ENCODE data around the gene FGGY.
"Not testable (repeated sequence)": the region's sequence is repeated elsewhere in the genome, so short reads cannot be mapped to it uniquely, and the experiment has no call there.

FGGY gene

DNA sequence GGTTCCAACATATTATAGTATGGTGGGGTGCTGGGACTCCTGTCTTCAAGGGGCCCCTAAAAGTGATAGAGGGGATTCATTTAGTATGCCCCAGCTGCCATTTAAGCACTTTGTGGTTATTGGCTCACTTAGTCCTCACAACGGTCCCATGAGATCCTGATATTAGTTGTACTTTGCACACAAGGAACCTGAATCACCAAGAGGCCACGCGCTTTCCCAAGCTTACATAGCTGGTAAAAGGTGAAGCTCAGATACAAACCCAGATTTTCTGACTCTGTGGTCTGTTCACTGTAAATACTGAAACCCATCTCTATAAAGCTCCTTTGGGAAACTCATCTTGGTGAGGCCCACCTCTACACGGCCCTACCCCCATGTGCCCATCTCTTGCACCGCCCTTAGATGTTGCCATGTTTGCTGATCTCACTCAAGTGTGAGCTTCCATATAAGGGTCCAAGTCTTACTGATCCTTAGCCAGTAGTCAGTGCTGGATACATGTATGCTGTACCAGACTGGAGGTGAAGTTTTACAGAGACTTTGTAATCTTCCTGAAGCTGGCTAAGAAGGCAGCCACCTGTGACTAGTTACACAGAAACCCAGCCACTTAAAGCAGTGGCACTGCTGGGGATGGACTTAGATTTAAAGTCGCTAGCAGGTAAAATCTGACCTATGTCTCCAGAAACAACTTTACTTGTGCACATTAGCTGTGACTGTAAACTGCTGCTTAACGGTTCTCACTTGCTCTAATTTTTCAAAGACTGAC, 393.5 kb downstream of the FGGY start:
- no peak for FAIRE-seq

DNA sequence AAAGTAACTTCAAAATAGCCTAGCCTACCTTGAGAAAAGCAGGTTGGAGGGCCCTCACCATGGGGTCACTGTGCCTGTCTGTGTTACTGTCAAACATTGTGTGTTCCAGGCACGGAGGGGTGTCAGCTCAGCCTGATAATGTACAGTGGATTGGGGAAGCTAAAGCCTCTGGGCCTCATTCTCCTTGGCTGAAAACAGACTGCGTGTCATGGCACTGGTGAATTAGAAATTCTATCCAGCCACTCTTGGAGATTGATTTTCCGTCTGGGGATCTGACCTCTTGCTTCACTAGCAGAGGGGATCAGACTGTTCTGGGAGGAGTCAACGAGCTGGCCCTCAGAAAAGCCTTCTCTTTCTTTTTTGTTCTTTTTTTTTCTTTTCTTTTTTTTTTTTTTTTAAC, 394.4 kb downstream of the FGGY start:
- no peak for FAIRE-seq

DNA sequence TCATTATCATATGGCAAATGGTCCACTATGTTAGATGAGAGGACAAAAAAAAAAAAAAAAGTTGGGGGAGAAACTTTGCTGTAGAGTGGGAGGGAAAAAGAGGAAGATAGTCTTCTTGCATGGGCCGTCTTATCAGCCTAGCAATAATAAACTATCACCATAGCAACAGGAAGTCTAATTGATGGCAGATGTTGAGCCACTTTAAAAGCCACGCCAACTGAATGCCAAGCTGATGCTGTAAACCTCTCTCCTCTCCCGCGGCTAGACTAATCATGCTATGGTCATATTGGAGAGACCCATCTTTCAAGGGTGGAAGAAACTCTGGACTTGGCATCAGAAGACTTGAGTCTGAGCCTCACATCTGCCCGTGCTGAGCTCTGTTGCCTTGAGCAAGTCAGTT, 395.7 kb downstream of the FGGY start:
- peak; percentile 61 for FAIRE-seq

- FAIRE-seq: no peak
These were observed 396.5 kb downstream of the FGGY start for GRCh38 chr1:59693406-59693805.

DNA sequence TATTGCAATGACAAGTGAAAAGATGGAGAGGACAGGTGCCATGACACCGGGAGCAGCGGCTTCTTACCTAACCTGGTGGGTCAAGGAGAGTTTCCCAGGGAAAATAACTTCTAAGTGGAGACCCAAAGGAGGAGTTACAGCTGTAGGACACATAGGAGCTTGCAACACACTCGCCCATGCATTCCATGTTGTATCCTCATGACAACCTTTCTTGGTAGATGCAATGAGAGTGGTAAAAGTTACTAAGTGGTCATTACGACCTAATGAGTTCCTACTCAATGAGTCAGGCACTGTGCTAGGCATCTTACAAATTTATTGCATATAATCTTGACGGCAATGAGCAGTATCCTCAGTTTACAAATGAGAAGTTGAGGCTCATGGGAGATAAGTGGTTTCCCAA, 398.4 kb downstream of the FGGY start:
- no peak for FAIRE-seq

GRCh38 chr1:59696421-59697115, 399.7 kb downstream of the FGGY start:
- FAIRE-seq: no peak

- FAIRE-seq: no peak
These were observed 400.4 kb downstream of the FGGY start for GRCh38 chr1:59697150-59697800.

DNA sequence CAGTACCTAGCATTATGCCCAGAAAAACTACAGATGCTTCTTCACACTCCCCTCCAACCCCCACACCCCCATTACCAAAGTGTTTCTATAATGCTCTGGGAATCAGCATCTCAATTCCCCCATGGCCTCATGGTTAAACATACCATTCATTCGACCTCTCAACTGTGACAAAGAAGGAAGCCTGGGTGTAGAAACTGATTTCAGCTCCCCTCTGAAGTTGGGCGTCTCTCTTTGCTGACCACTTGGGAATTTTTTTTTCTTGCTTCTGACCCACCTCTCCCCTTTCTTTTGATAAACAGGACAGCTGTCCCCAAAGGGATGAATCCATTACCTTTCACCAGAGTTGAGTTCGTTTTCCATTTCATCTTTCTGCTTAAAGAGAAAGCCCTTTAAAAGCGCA, 401.5 kb downstream of the FGGY start:
- FAIRE-seq: no peak

GRCh38 chr1:59699227-59699847, 402.4 kb downstream of the FGGY start:
- FAIRE-seq: peak; percentile 99

DNA sequence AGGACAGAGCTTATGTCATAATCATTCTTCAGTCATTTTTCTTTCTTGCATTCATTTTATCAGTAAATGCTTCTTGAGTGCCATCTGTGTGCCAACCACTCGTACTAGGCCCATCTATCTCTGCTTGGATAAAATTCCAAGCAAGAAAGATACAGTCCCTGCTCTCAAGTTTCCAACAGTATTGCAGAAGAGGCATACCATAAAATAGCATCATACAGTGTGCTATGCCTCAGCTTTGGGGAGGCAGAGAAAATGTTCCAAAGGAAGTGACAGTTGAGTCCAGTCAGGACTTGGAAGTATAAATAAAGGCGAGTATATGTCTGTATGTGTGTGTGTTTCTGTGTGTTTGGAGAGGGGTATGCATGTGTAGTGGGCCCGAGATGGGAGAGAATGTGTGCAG, 404.5 kb downstream of the FGGY start:
- no peak for FAIRE-seq

GRCh38 chr1:59703226-59703917, 406.5 kb downstream of the FGGY start:
- FAIRE-seq: no peak

DNA sequence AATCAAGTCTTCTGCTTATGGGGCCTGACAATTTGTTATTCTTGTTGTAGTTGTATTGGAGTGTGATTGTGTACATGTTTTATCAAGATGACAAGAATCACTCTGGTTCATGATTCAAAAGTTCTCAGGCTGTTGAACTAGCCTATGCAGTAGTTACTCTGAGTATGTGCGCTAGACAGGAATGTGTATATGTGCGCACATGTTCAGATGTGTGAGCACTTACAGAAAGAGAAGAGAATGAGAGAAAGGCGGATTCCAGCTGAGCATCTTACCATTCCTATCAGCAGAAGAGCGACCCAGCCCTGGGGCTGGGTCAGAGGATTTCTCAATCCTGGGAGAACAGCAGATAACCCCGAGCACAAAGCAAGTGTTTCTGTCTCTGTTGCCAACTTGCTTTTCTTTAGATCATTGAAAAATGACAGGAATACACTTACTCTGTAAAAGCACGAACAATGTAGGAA, 407.1 kb downstream of the FGGY start:
- no peak for FAIRE-seq

- FAIRE-seq: no peak
These were observed 407.8 kb downstream of the FGGY start for GRCh38 chr1:59704716-59705115.

DNA sequence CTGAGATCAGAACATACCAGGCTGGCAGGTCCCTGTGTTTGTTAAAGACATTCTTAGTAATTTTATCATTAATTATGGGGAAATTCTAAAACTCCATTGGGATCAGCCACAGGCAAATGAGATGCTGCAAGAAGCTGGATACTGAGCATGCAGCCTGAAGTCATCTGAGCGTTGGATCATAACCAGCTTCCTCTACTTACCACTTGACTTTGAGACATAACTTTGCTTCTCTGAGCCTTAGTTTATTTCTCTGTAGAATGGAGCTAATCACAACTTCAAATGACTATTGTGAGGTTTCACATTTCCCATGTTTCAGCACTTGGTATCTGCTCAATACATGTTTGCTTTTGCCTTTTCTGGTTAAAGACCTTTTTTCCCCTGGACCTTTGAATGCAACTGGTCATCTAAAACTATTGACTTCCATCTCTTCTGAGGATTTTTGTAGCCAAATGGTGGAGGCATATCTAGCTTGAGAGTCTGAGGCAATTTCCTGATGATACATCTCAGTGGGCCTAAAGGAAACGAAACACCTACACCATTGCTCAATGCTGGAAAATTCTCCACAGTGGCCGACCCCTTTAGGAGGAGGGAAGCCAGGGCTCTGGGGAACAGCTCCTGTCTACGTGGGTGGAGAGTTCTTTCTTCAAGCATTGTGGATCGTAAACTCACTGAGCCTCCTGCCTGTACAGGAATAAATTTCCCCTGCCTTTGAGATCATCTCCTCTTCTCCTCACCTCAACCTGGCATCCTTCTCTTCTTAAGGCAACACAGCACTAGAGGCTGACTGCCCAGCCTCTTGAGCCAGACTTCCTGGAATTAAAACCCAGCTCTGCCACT, 408.8 kb downstream of the FGGY start:
- FAIRE-seq: no peak

- FAIRE-seq: no peak
These were observed 409.4 kb downstream of the FGGY start for GRCh38 chr1:59706303-59706599.

DNA sequence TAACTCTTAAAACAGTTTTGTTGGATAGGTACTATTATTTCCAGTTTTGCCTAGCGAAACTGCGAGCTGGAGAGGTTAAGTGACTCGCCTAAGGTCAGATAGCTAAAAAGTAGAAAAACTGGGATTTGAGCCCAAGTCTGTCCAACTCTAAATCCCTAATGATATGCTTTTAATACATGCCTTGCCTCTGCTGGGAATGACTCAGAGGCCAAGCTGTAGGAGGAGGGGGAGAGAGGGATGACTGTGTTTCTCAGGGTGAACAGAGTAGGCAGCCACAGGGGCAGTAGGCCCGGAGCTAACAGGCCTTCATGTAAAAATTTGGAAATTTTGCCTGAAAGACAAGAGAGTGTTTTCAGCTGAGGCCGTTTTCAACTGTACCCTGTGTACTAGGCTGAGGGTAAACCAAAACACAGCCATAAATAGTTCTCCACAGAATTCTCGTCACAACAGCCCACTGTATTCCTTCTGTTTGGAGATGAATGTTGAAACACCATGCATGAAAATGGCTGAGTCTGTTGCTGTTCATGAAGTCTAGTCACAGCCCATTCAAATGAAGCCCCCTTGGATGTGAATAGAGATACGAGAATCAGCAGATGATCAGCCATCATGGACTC, 410.4 kb downstream of the FGGY start:
- no peak for FAIRE-seq

- FAIRE-seq: no peak
These were observed 412.4 kb downstream of the FGGY start for GRCh38 chr1:59709333-59709732.

GRCh38 chr1:59710920-59711319, 414.0 kb downstream of the FGGY start:
- not testable (repeated sequence) for FAIRE-seq

DNA sequence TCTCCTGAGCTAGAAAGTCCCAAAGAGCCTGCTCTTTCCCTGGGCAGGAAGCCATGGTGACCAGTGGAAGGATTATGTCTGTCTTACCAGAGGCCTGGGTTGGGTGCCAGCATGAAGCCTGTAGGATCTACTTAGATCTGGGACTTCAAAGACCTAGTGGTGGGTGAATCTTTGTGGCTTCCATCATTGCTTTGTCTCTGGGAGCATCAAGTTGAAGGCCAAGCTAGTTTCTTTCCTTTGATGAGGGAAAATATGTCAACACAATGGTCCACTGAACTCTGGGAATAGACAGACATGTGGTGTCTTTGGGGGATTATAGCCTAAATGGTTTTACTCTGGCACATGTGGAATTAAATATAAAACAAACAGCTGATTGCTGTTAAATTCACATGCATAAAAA, 417.3 kb downstream of the FGGY start:
- FAIRE-seq: no peak

- no peak for FAIRE-seq
These were observed 418.1 kb downstream of the FGGY start for GRCh38 chr1:59714966-59715365.

- no peak for FAIRE-seq
These were observed 419.9 kb downstream of the FGGY start for GRCh38 chr1:59716832-59717231.
